CD4-positive, alpha-beta T cell treated with Interferon gamma for 1 hour (primary cell): ENCODE results near the gene EPC2.
A peak's percentile ranks its signal among the peaks of the same experiment; 100 is the strongest.

Experiments
- DNase-seq: peaks from one replicate; pipeline ENCODE4 v3.0.0-alpha.2; 2020

Gene EPC2

GRCh38 chr2:148643998-148644882 lies at the start of gene EPC2:
EPC2 (plus strand) TSS chr2:148644751; CDS start chr2:148645018, 267 bp downstream.
- peak; percentile 88 for DNase-seq

GRCh38 chr2:148596018-148596417 lies 48.5 kb upstream of the EPC2 start:
- DNase-seq = no peak

GRCh38 chr2:148599109-148599991 lies 45.2 kb upstream of the EPC2 start:
- no peak for DNase-seq

GRCh38 chr2:148602885-148603561 lies 41.5 kb upstream of the EPC2 start:
- DNase-seq = no peak

GRCh38 chr2:148603562-148603920 lies 41.0 kb upstream of the EPC2 start:
- DNase-seq = no peak

- no peak for DNase-seq
Observed at GRCh38 chr2:148604927-148605326, 39.6 kb upstream of the EPC2 start.

- no peak for DNase-seq
Observed at GRCh38 chr2:148607566-148607965, 37.0 kb upstream of the EPC2 start.

- no peak for DNase-seq
Observed at GRCh38 chr2:148613231-148614013, 31.1 kb upstream of the EPC2 start.

- DNase-seq = no peak
Observed at GRCh38 chr2:148614014-148614321, 30.6 kb upstream of the EPC2 start.

GRCh38 chr2:148614322-148615049 lies 30.1 kb upstream of the EPC2 start:
- DNase-seq = no peak

GRCh38 chr2:148615381-148615841 lies 29.1 kb upstream of the EPC2 start:
- DNase-seq = no peak

- DNase-seq = no peak
Observed at GRCh38 chr2:148616662-148617061, 27.9 kb upstream of the EPC2 start.

- DNase-seq = no peak
Observed at GRCh38 chr2:148617219-148617618, 27.3 kb upstream of the EPC2 start.

- DNase-seq = no peak
Observed at GRCh38 chr2:148619560-148620195, 24.9 kb upstream of the EPC2 start.

GRCh38 chr2:148622366-148622765 lies 22.2 kb upstream of the EPC2 start:
- DNase-seq = no peak

GRCh38 chr2:148623086-148623485 lies 21.5 kb upstream of the EPC2 start:
- no peak for DNase-seq

GRCh38 chr2:148627224-148627623 lies 17.3 kb upstream of the EPC2 start:
- no peak for DNase-seq

GRCh38 chr2:148634749-148635148 lies 9.8 kb upstream of the EPC2 start:
- DNase-seq = no peak

GRCh38 chr2:148638543-148638942 lies 6.0 kb upstream of the EPC2 start:
- no peak for DNase-seq

- DNase-seq = no peak
Observed at GRCh38 chr2:148640767-148641166, 3.8 kb upstream of the EPC2 start.

- no peak for DNase-seq
Observed at GRCh38 chr2:148642112-148642744, 2.3 kb upstream of the EPC2 start.
